Raji (cell line): ENCODE data around the gene SMARCC1.

Experiments
- POLR2A ChIP-seq: IDR thresholded peaks from 2 replicates; pipeline ENCODE4 v1.6.1; 2011; ENCODE audit warnings: low read depth, low read length, control low read depth; ENCODE audit not compliant: insufficient read depth

Gene SMARCC1

GRCh38 chr3:47634996-47635395 is 146.7 kb downstream of the SMARCC1 start:
- no peak for TF ChIP-seq POLR2A

GRCh38 chr3:47630810-47631209 is 150.9 kb downstream of the SMARCC1 start:
- TF ChIP-seq POLR2A, result no peak

GRCh38 chr3:47629770-47630169 is 151.9 kb downstream of the SMARCC1 start:
- no peak for TF ChIP-seq POLR2A

GRCh38 chr3:47628426-47628825 is 153.3 kb downstream of the SMARCC1 start:
- TF ChIP-seq POLR2A, result no peak

GRCh38 chr3:47622671-47623461 is 158.8 kb downstream of the SMARCC1 start:
- TF ChIP-seq POLR2A, result no peak

- TF ChIP-seq POLR2A, result no peak
Observed at GRCh38 chr3:47617086-47618010, 164.3 kb downstream of the SMARCC1 start.

GRCh38 chr3:47614788-47615187 is 166.9 kb downstream of the SMARCC1 start:
- TF ChIP-seq POLR2A, result no peak

GRCh38 chr3:47613722-47614121 is 168.0 kb downstream of the SMARCC1 start:
- TF ChIP-seq POLR2A, result no peak

GRCh38 chr3:47612879-47613278 is 168.8 kb downstream of the SMARCC1 start:
- no peak for TF ChIP-seq POLR2A

- TF ChIP-seq POLR2A, result no peak
Observed at GRCh38 chr3:47612178-47612577, 169.5 kb downstream of the SMARCC1 start.

- no peak for TF ChIP-seq POLR2A
Observed at GRCh38 chr3:47611576-47611975, 170.1 kb downstream of the SMARCC1 start.

GRCh38 chr3:47610583-47610982 is 171.1 kb downstream of the SMARCC1 start:
- no peak for TF ChIP-seq POLR2A

- TF ChIP-seq POLR2A, result no peak
Observed at GRCh38 chr3:47607335-47607734, 174.4 kb downstream of the SMARCC1 start.

GRCh38 chr3:47606165-47606564 is 175.5 kb downstream of the SMARCC1 start:
- no peak for TF ChIP-seq POLR2A

GRCh38 chr3:47605652-47606051 is 176.0 kb downstream of the SMARCC1 start:
- TF ChIP-seq POLR2A, result no peak

GRCh38 chr3:47604145-47604544 is 177.5 kb downstream of the SMARCC1 start:
- no peak for TF ChIP-seq POLR2A

- TF ChIP-seq POLR2A, result no peak
Observed at GRCh38 chr3:47603332-47603731, 178.4 kb downstream of the SMARCC1 start.

- no peak for TF ChIP-seq POLR2A
Observed at GRCh38 chr3:47601281-47601680, 180.4 kb downstream of the SMARCC1 start.
